ENCODE measurements around the gene DDR2. TPM values are rescaled to one million over a fixed set of nuclear protein-coding genes. Genes with fewer than 3 reads are reported as not detected.
A peak's percentile ranks its signal among the peaks of the same experiment; 100 is the strongest.

The DDR2 gene
- total and polyA plus RNA-seq, 12 donors = 15.1 to 349 (median 233) TPM

GRCh38 chr1:162755306-162755705 lies 123.0 kb downstream of the DDR2 start:
- intact Hi-C loops (cut with DNase I) = no loop called here
- TF ChIP-seq, protein P1, sequence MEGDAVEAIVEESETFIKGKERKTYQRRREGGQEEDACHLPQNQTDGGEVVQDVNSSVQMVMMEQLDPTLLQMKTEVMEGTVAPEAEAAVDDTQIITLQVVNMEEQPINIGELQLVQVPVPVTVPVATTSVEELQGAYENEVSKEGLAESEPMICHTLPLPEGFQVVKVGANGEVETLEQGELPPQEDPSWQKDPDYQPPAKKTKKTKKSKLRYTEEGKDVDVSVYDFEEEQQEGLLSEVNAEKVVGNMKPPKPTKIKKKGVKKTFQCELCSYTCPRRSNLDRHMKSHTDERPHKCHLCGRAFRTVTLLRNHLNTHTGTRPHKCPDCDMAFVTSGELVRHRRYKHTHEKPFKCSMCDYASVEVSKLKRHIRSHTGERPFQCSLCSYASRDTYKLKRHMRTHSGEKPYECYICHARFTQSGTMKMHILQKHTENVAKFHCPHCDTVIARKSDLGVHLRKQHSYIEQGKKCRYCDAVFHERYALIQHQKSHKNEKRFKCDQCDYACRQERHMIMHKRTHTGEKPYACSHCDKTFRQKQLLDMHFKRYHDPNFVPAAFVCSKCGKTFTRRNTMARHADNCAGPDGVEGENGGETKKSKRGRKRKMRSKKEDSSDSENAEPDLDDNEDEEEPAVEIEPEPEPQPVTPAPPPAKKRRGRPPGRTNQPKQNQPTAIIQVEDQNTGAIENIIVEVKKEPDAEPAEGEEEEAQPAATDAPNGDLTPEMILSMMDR (IDR thresholded peaks at IDR 0.05) = no peak
- no peak for TF ChIP-seq POLR2A (IDR thresholded peaks at IDR 0.05)
- Histone ChIP-seq H3K27ac (no peak overlapping the region), H3K4me1 (replicated peaks in 1 of 2) (peaks cover 7 to 11% of the 10 kb centered on the region in 2 donors), H3K4me3 (no peak overlapping the region), H3K36me3 (replicated peaks in 1 of 2) (peaks cover 0 to 37% of the 10 kb centered on the region in 2 donors), H3K9me3 (replicated peaks in 1 of 3) (no peaks in the 10 kb centered on the region), H3K27me3 (no peaks in the 10 kb centered on the region)
- DNase-seq = no peak
- WGBS, 4 donors = 91 to 97% (median 95%) methylated on average over 3 of the region's 3 CpGs

DNA sequence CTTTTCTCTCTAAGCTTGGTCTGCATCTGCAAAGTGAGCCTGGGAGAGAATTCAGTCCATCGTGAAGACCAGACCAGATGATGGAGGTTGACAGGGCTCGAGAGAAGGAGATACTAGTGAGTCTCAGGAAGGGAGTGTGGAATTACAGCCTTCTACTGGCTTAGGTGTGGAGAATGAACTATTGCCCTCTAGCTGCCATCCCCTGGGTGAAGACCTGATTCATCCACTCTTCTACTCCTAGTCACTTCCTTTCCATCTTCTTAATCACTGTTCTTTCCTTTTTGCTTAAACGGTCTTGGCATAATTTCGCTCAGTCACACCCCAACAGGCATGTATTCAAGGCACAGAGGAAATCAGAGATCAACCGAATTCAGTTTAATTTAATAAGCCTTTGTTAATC lies 124.3 kb downstream of the DDR2 start:
- intact Hi-C loops (cut with DNase I) = no loop called here
- TF ChIP-seq POLR2A (IDR thresholded peaks at IDR 0.05) = no peak
- TF ChIP-seq, protein P1 (IDR thresholded peaks at IDR 0.05) = no peak
- 89 to 92% (median 90%) methylated on average over 5 of the region's 5 CpGs for WGBS, 4 donors
- DNase-seq = no peak
- H3K9me3 ChIP-seq (replicated peaks in 1 of 3) = no peaks in the 10 kb centered on the region
- peak overlapping the region in 2 of 5 donors; percentile 24 to 40 for H3K27ac ChIP-seq
- no peaks in the 10 kb centered on the region for H3K27me3 ChIP-seq
- peaks cover 7 to 11% of the 10 kb centered on the region in 2 donors for H3K4me1 ChIP-seq (replicated peaks in 1 of 2)
- H3K36me3 ChIP-seq (replicated peaks in 1 of 2) = peaks cover 0 to 48% of the 10 kb centered on the region in 2 donors
- no peak overlapping the region for H3K4me3 ChIP-seq

DNA sequence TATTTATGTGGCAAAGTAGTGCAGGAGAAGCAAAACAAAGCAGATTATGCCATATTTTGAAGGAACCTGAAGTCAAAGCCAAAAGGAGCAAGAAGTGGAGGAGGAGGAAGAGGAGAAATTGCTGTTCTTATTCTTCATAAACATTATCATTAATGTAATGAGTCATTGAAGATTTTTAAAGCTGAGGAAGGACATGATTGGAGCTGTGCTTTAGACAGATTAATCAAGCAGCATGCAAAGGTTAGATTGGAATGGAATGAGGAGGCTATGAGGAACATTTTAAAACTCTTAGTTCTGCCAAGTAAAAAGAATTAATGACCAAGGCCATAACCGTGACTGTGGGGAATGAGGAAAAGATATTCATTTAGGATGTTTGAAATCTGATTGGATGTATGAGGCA lies 125.2 kb downstream of the DDR2 start:
- Histone ChIP-seq H3K9me3 (replicated peaks in 1 of 3) (no peaks in the 10 kb centered on the region), H3K4me3 (no peak overlapping the region), H3K27ac (peak overlapping the region in 4 of 5 donors; percentile 7 to 32 (median 20)), H3K27me3 (no peaks in the 10 kb centered on the region), H3K4me1 (replicated peaks in 1 of 2) (peaks cover 7 to 11% of the 10 kb centered on the region in 2 donors), H3K36me3 (replicated peaks in 1 of 2) (peaks cover 0 to 51% of the 10 kb centered on the region in 2 donors)
- 19 to 30% (median 23%) methylated on average over 1 of the region's 1 CpG for WGBS, 4 donors
- TF ChIP-seq, protein P1 (IDR thresholded peaks at IDR 0.05) = no peak
- no peak for TF ChIP-seq POLR2A (IDR thresholded peaks at IDR 0.05)
- intact Hi-C loops (cut with DNase I) = no loop called here
- no peak for DNase-seq

DNA sequence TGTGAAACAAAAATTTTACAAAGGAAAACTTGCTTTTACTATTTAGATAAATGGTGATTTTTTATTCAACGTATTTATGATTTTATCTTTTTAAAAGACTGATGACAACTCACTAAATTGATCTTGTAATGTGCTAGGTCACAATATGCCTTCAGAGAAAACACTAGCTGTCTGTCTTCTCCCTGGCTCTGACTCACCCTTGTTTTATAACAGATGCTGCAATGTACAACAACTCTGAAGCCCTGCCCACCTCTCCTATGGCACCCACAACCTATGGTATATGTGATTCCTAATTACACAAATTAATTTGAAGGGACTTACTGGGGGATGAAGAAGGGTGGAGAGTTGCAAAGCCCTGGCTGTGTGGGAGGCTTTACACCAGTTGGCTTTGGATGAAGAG lies 133.5 kb downstream of the DDR2 start:
- TF ChIP-seq POLR2A (IDR thresholded peaks at IDR 0.05) = no peak
- TF ChIP-seq, protein P1 (IDR thresholded peaks at IDR 0.05) = no peak
- Histone ChIP-seq H3K27me3 (no peaks in the 10 kb centered on the region), H3K27ac (no peak overlapping the region), H3K4me3 (no peak overlapping the region), H3K4me1 (replicated peaks in 1 of 2) (no peaks in the 10 kb centered on the region), H3K36me3 (replicated peaks in 1 of 2) (peaks cover 0 to 38% of the 10 kb centered on the region in 2 donors), H3K9me3 (replicated peaks in 1 of 3) (no peaks in the 10 kb centered on the region)
- no peak for DNase-seq
- WGBS, 4 donors = 77 to 87% (median 86%) methylated on average over 1 of the region's 1 CpG
- intact Hi-C loops (cut with DNase I) = no loop called here
